ENCODE results near the gene OR2A5.
"Not testable (repeated sequence)": the region's sequence is repeated elsewhere in the genome, so short reads cannot be mapped to it uniquely, and the experiment has no call there.

Gene OR2A5
- total RNA-seq, result 0 to 0.31 reads per million in 2 donors

- no peak for DNase-seq
Observed at GRCh38 chr7:144048648-144049047, at the start of gene OR2A5. OR2A5 (plus strand) TSS chr7:144048948; CDS start chr7:144050402, 1,454 bp downstream.

GRCh38 chr7:144000020-144000419 is 48.7 kb upstream of the OR2A5 start, which contains the start of gene OR6B1:
OR6B1 (plus strand) TSS chr7:144000320; CDS start chr7:144003997, 3,677 bp downstream.
- no peak for DNase-seq

GRCh38 chr7:144001543-144001942 is 47.2 kb upstream of the OR2A5 start:
- DNase-seq, result no peak

- no peak for DNase-seq
Observed at GRCh38 chr7:144004703-144005102, 44.0 kb upstream of the OR2A5 start.

- no peak for DNase-seq
Observed at GRCh38 chr7:144006029-144006691, 42.6 kb upstream of the OR2A5 start.

- no peak for DNase-seq
Observed at GRCh38 chr7:144006692-144007042, 42.1 kb upstream of the OR2A5 start.

GRCh38 chr7:144009361-144009760 is 39.4 kb upstream of the OR2A5 start:
- DNase-seq, result no peak

- DNase-seq, result not testable (repeated sequence)
Observed at GRCh38 chr7:144010061-144010460, 38.7 kb upstream of the OR2A5 start.

- not testable (repeated sequence) for DNase-seq
Observed at GRCh38 chr7:144010821-144011220, 37.9 kb upstream of the OR2A5 start.

GRCh38 chr7:144011458-144012230 is 37.1 kb upstream of the OR2A5 start:
- DNase-seq, result peak in 1 of 5 experiments; percentile 2

GRCh38 chr7:144018065-144018464 is 30.7 kb upstream of the OR2A5 start:
- DNase-seq, result no peak

GRCh38 chr7:144019457-144019856 is 29.3 kb upstream of the OR2A5 start:
- peak in 1 of 5 experiments; percentile 33 for DNase-seq

- no peak for DNase-seq
Observed at GRCh38 chr7:144020340-144020739, 28.4 kb upstream of the OR2A5 start.

- no peak for DNase-seq
Observed at GRCh38 chr7:144022169-144022568, 26.6 kb upstream of the OR2A5 start.

GRCh38 chr7:144023171-144023827 is 25.4 kb upstream of the OR2A5 start:
- DNase-seq, result no peak

GRCh38 chr7:144024213-144024612 is 24.5 kb upstream of the OR2A5 start:
- DNase-seq, result no peak

GRCh38 chr7:144026203-144026883 is 22.4 kb upstream of the OR2A5 start:
- no peak for DNase-seq

- peak in 1 of 5 experiments; percentile 1 for DNase-seq
Observed at GRCh38 chr7:144027070-144027469, 21.7 kb upstream of the OR2A5 start.

- no peak for DNase-seq
Observed at GRCh38 chr7:144027974-144028373, 20.8 kb upstream of the OR2A5 start.

GRCh38 chr7:144028547-144028946 is 20.2 kb upstream of the OR2A5 start:
- no peak for DNase-seq

GRCh38 chr7:144032516-144032915 is 16.2 kb upstream of the OR2A5 start:
- DNase-seq, result no peak

- DNase-seq, result no peak
Observed at GRCh38 chr7:144032985-144033709, 15.6 kb upstream of the OR2A5 start.
